ENCODE measurements around the gene ITSN2.

Gene ITSN2

GRCh38 chr2:24169023-24169422 lies 191.3 kb downstream of the ITSN2 start:
- DNase-seq: no peak

GRCh38 chr2:24164416-24164973 lies 195.8 kb downstream of the ITSN2 start:
- DNase-seq: no peak

DNA sequence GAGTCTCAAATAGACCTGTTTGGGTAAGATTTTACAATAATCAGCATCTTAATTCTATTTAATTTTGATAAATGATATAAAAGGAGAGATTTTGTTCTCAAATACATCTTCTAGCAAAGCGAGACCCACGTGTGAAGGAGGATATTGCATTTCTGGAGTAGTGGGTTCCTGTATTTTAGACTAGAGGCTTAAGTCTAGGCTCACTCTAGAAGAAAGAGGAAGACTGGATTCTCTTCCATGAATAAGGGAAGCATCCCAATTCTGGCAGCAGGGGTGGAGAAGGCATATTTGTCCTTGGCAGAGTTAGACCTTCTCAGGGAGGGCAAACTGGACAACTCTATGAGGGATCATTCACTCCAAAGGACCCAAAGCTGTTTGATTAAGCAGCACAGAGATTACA lies 196.7 kb downstream of the ITSN2 start:
- no peak for DNase-seq

DNA sequence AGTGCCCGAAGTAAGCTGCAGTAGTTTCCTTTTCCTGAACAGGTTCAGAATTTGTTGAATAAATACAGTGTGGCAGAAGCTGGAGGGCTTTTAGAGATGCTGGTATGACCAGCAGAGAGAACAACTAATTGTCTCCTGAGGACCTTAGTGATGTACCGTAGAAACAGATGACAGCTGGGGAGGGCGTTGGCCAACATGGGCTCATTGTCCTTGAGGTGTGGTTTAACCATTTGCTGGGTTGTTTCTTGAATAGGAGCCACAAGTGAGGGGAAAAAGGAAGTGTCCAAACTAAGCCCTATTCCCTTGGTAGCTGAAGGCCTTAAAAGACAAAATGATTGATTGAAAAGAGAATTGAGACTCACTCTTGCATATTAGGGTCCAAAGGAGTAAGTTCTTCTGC lies 197.2 kb downstream of the ITSN2 start:
- DNase-seq: no peak

GRCh38 chr2:24162494-24162893 lies 197.8 kb downstream of the ITSN2 start:
- DNase-seq: no peak

DNA sequence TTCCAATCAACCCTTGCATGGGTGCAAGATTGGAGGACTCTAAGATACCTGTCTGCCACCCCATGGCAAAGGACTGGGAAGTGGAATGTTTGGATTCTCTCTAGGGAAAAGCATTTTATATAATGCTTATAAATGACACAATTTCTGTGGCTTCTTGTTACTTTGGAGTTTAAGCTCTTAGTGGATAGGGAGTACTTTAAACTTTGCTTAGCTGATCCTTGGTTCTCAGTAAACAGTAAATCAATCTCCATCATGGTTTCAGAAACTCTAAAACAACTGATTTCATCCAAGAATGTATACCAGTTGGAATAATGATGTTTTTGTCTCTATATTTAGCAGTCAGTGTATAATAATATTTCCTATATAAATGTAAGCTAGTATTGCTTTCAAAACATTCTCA lies 199.6 kb downstream of the ITSN2 start:
- DNase-seq: no peak

DNA sequence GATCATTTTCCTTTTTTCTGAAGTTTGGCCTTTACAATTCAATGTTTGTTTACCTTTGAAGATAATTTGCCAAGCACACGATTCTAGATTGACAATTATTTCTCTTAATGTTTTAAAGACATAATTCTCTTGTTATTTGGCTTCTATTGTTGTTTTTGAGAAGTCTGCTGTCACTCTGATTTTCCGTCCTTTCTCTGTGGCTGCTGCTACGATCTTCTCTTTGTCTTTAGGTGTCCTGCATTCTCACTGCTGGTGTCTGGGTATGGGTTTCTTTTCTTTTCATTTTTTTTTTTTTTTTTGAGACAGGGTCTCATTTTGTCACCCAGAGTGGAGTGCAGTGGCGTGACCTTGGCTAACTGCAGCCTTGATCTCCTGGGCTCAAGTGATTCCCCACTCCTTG lies 200.6 kb downstream of the ITSN2 start:
- no peak for DNase-seq

- DNase-seq: no peak
Measured at GRCh38 chr2:24158131-24158530, 202.2 kb downstream of the ITSN2 start.

DNA sequence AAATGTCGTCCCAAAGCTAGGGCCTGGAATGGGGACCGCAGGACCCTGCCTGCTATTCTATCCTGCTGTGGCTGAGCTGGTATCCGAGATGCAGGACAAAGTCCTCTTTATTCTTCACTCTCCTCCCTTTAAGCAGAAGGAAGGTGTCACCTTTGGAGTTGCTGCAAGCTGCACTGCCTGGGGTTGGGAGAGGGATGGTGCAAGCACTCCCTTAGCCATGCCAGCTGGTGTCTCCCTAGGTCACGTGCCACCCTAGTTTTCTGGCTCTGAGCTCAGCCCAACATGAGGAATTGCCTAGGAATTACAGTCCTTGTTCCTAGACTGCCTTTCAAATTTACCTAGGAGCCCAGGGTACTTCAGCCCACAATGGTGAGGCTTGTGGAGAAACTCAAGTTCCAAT lies 206.9 kb downstream of the ITSN2 start:
- DNase-seq: no peak
